GM23338 (cell line): ENCODE data around the gene GSDMA.

Experiments used
- CTCF ChIP-seq, 2 experiments: fragments of 200-600 bp in 1 of 2; sonication (generic) in 1 of 2; conservative IDR thresholded peaks; 2 replicates each; pipeline versions ENCODE4 v1.5.1 to v1.6.1; 2016 to 2017; ENCODE audit warnings: antibody characterized with exemption in 2 of 2, low read depth in 2 of 2, mild to moderate bottlenecking in 2 of 2, moderate library complexity in 1 of 2
- EZH2 ChIP-seq: fragments of 200-600 bp; sonication (generic); IDR thresholded peaks from one replicate; pipeline ENCODE4 v1.8.0; 2017; ENCODE audit warnings: antibody characterized with exemption, mild to moderate bottlenecking, low read depth; ENCODE audit not compliant: unreplicated experiment
- JUNB ChIP-seq: IDR thresholded peaks from one replicate; pipeline ENCODE4 v1.6.1; 2016; ENCODE audit warnings: antibody characterized with exemption; ENCODE audit not compliant: unreplicated experiment

DNA sequence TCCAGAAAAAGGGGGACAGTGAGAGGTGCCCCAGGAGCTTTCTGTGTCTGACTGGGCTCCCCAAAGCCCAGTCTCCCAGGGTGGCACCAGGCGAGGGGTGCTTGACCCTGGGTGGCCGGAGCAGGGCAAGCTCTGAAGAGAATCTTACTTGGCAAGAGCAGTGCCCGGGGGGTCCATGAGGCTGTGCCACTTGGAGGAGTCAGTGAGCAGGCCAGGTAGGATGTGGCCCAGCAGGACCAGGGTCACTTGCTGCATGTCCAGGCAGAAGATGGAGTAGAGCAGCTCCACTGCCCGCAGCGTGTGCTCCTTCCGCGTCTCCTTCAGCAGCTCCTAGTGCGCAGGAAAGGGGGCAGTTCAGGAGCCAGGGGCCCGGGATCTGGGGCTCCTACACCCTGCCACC is 59.7 kb downstream of the GSDMA start:
- TF ChIP-seq EZH2 (no peak), CTCF (conservative IDR thresholded peaks at IDR 0.05; ENCODE audit: low read depth in 2 of 2) (no peak), JUNB (no peak)
